ENCODE data around the gene XXYLT1.
"Not testable (repeated sequence)": the region's sequence is repeated elsewhere in the genome, so short reads cannot be mapped to it uniquely, and the experiment has no call there.

The XXYLT1 gene

GRCh38 chr3:195270817-195271409 is at the start of gene XXYLT1:
Gene XXYLT1, minus strand, starts transcription at chr3:195271159. Its CDS starts 101 bp downstream, at chr3:195271058.
- no peaks in the 10 kb centered on the region for H3K9me3 ChIP-seq (replicated peaks in 1 of 11)
- H3K9ac ChIP-seq, result peak within 1 kb of the TSS; percentile 78 to 92 (median 88)
- H3K27me3 ChIP-seq, result no peaks in the 10 kb centered on the region
- peak within 1 kb of the TSS; percentile 43 to 91 (median 86); a peak in 21 of 22 replicates for H3K27ac ChIP-seq
- TF ChIP-seq Cebpa-rat (IDR thresholded peaks at IDR 0.05), result no peak
- H3K4me2 ChIP-seq, result peak within 1 kb of the TSS; percentile 89 to 100 (median 96)
- H4K20me1 ChIP-seq, result peaks cover 0 to 46% (median 22%) of the 10 kb centered on the region in 11 experiments; a peak in 17 of 22 replicates
- H3K4me3 ChIP-seq, result peak within 1 kb of the TSS; percentile 68 to 88 (median 73)
- H3K4me1 ChIP-seq, result peaks cover 29 to 45% (median 34%) of the 10 kb centered on the region in 10 experiments
- H3K36me3 ChIP-seq, result peaks cover 0 to 40% (median 20%) of the 10 kb centered on the region in 11 experiments; a peak in 19 of 22 replicates

- H3K4me2 ChIP-seq, result no peak overlapping the region
- H3K9me3 ChIP-seq (replicated peaks in 1 of 11), result peaks cover 32 to 48% (median 44%) of the 10 kb centered on the region in 11 experiments
- H3K9ac ChIP-seq, result no peak overlapping the region
- TF ChIP-seq Cebpa-rat (IDR thresholded peaks at IDR 0.05), result no peak
- H3K36me3 ChIP-seq, result peaks cover 60 to 95% (median 83%) of the 10 kb centered on the region in 11 experiments
- H3K4me3 ChIP-seq, result peak overlapping the region in 7 of 10 experiments; percentile 3 to 39 (median 35); a peak in 12 of 20 replicates
- no peaks in the 10 kb centered on the region; a peak in 1 of 22 replicates for H3K27me3 ChIP-seq
- H4K20me1 ChIP-seq, result peaks cover 0 to 3% (median 0%) of the 10 kb centered on the region in 11 experiments; a peak in 2 of 22 replicates
- H3K4me1 ChIP-seq, result no peaks in the 10 kb centered on the region
- H3K27ac ChIP-seq, result no peak overlapping the region
Measured at GRCh38 chr3:195319060-195319459, 48.1 kb upstream of the XXYLT1 start.

GRCh38 chr3:195312714-195313113 is 41.8 kb upstream of the XXYLT1 start:
- no peak for TF ChIP-seq Cebpa-rat (IDR thresholded peaks at IDR 0.05)
- no peaks in the 10 kb centered on the region for H3K4me1 ChIP-seq
- no peaks in the 10 kb centered on the region for H3K27me3 ChIP-seq
- no peak overlapping the region for H3K27ac ChIP-seq
- no peak overlapping the region for H3K4me2 ChIP-seq
- no peak overlapping the region for H3K4me3 ChIP-seq
- H3K36me3 ChIP-seq, result peaks cover 18 to 89% (median 59%) of the 10 kb centered on the region in 11 experiments
- no peak overlapping the region for H3K9ac ChIP-seq
- peaks cover 0 to 3% (median 0%) of the 10 kb centered on the region in 11 experiments; a peak in 2 of 22 replicates for H4K20me1 ChIP-seq
- peaks cover 0 to 1% (median 0%) of the 10 kb centered on the region in 11 experiments; a peak in 4 of 22 replicates for H3K9me3 ChIP-seq (replicated peaks in 1 of 11)

GRCh38 chr3:195307711-195308110 is 36.8 kb upstream of the XXYLT1 start:
- Histone ChIP-seq H3K4me2 (no peak overlapping the region), H3K27ac (no peak overlapping the region), H3K36me3 (peaks cover 42 to 92% (median 73%) of the 10 kb centered on the region in 11 experiments), H3K27me3 (no peaks in the 10 kb centered on the region), H3K4me3 (no peak overlapping the region), H3K4me1 (no peaks in the 10 kb centered on the region), H3K9me3 (replicated peaks in 1 of 11) (no peaks in the 10 kb centered on the region), H4K20me1 (peaks cover 0 to 21% (median 0%) of the 10 kb centered on the region in 11 experiments; a peak in 5 of 22 replicates), H3K9ac (no peak overlapping the region)
- no peak for TF ChIP-seq Cebpa-rat (IDR thresholded peaks at IDR 0.05)

DNA sequence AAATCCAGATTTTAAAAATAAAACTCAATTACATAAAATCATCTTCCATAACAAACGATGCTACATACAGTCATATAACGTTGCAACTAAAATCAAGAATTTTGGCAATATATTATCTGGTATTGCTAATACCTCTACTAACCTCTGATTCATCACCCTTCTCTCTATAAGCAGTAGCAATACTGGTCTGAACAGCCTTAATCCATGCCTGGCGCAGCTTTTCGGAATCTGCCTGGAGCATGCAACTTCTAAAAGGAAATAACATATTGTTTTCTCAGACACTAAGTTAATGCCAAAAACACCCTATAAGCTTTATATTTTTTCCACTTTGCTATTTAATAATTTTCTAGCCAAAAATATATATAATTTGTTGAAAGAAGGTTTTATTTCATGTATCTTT is 35.4 kb upstream of the XXYLT1 start:
- H3K27me3 ChIP-seq, result no peaks in the 10 kb centered on the region

DNA sequence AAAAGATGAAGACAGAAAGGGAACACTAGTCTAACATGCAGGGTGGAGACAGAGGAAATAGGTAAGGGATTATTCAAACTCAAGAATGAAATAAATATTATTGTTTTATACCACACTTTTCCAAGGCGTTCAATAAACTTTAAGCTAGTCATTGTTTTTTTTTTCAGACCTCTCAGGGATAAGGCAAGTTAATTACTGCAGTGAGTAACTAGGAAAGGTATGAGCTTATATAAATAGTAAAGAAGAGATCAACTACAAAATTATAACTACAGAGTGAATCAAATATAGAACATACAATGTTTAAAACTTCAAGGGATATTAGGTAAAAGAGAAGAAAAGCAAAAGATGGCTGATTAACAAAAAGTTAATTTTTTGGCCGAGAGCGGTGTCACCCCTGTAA is 31.5 kb upstream of the XXYLT1 start:
- Histone ChIP-seq H3K27ac (no peak overlapping the region), H3K4me2 (no peak overlapping the region), H3K4me1 (no peaks in the 10 kb centered on the region), H3K27me3 (no peaks in the 10 kb centered on the region), H3K9me3 (replicated peaks in 1 of 11) (no peaks in the 10 kb centered on the region), H3K4me3 (no peak overlapping the region), H4K20me1 (peaks cover 0 to 25% (median 0%) of the 10 kb centered on the region in 11 experiments; a peak in 6 of 22 replicates), H3K9ac (no peak overlapping the region), H3K36me3 (peaks cover 82 to 100% (median 93%) of the 10 kb centered on the region in 11 experiments)
- no peak for TF ChIP-seq Cebpa-rat (IDR thresholded peaks at IDR 0.05)

More for the DNA sequence above, 35.4 kb upstream of the XXYLT1 start:
- TF ChIP-seq Cebpa-rat (IDR thresholded peaks at IDR 0.05), result no peak
- peaks cover 0 to 21% (median 0%) of the 10 kb centered on the region in 11 experiments; a peak in 5 of 22 replicates for H4K20me1 ChIP-seq
- no peaks in the 10 kb centered on the region for H3K4me1 ChIP-seq
- H3K36me3 ChIP-seq, result peaks cover 48 to 95% (median 75%) of the 10 kb centered on the region in 11 experiments
- no peak overlapping the region for H3K9ac ChIP-seq
- H3K9me3 ChIP-seq (replicated peaks in 1 of 11), result no peaks in the 10 kb centered on the region
- no peak overlapping the region for H3K27ac ChIP-seq
- no peak overlapping the region for H3K4me3 ChIP-seq
- H3K4me2 ChIP-seq, result no peak overlapping the region

DNA sequence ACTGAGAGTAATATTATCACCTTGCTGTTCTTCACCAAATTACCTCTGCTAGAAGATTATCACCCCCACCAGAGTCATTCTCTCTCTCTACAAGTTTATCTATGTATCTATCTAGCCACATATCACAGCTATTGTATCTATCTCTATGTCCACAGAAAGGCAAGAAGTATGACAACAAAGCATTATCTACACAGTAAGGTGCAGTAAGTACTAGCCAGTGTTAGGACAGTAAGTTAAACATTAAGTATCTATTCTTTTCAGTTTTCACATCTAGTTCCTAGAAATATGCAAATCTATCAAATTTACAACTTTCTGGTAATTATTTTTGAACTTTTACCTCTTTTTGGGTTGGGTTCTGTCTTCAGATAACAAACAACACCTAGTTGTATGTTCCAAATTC is 26.5 kb upstream of the XXYLT1 start:
- no peaks in the 10 kb centered on the region for H3K9me3 ChIP-seq (replicated peaks in 1 of 11)
- no peak overlapping the region for H3K4me2 ChIP-seq
- TF ChIP-seq Cebpa-rat (IDR thresholded peaks at IDR 0.05), result no peak
- no peak overlapping the region for H3K27ac ChIP-seq
- no peaks in the 10 kb centered on the region for H3K27me3 ChIP-seq
- no peak overlapping the region for H3K9ac ChIP-seq
- H3K4me1 ChIP-seq, result peaks cover 0 to 3% (median 1%) of the 10 kb centered on the region in 10 experiments; a peak in 7 of 20 replicates
- peaks cover 84 to 100% (median 95%) of the 10 kb centered on the region in 11 experiments for H3K36me3 ChIP-seq
- H3K4me3 ChIP-seq, result no peak overlapping the region
- peaks cover 0 to 14% (median 0%) of the 10 kb centered on the region in 11 experiments; a peak in 4 of 22 replicates for H4K20me1 ChIP-seq

DNA sequence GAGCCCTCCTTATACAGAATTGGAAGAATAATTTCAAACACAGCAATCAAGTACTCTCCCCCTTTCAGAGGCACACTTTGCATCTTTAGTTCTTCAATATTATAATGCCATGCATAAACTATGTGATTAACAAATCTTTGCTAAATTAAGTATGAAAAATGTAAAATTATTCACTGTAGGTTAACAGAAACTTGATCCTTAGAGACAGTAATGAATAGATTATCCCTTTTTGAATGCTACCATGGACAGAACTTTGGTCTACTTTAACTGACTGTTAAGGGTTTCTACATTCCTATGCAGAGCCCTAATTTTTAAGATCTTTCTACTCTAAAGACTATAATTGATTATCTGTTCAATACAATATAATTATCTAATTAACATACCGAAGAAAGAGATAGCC is 25.7 kb upstream of the XXYLT1 start:
- TF ChIP-seq Cebpa-rat (IDR thresholded peaks at IDR 0.05), result no peak
- Histone ChIP-seq H3K36me3 (peaks cover 84 to 100% (median 95%) of the 10 kb centered on the region in 11 experiments), H3K27me3 (no peaks in the 10 kb centered on the region), H3K27ac (no peak overlapping the region), H4K20me1 (peaks cover 0 to 14% (median 0%) of the 10 kb centered on the region in 11 experiments; a peak in 4 of 22 replicates), H3K4me2 (no peak overlapping the region), H3K4me1 (peaks cover 0 to 11% (median 9%) of the 10 kb centered on the region in 10 experiments; a peak in 10 of 20 replicates), H3K9me3 (replicated peaks in 1 of 11) (no peaks in the 10 kb centered on the region), H3K4me3 (no peak overlapping the region), H3K9ac (no peak overlapping the region)

DNA sequence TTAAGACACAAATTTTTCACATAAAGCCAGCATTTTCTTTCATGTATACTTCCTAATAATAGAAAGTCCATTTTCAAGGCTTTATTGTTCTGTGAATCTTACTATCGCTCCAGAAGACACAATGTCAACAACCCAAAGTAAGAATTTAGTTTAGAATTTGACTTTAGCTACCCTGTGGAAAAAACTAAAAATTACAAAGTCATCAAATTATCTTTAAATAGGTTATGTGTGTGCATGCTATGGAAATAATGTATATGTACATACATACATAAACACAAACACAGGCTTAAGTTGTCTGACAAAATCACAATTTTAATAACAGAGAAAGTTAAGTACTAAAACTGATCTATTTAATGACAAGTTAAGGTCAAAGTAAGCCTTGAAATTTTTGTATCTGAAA is 20.2 kb upstream of the XXYLT1 start:
- Histone ChIP-seq H3K36me3 (peaks cover 94 to 100% (median 98%) of the 10 kb centered on the region in 11 experiments), H3K27ac (no peak overlapping the region), H3K27me3 (no peaks in the 10 kb centered on the region), H3K4me2 (no peak overlapping the region), H3K9me3 (replicated peaks in 1 of 11) (no peaks in the 10 kb centered on the region), H4K20me1 (peaks cover 0 to 5% (median 0%) of the 10 kb centered on the region in 11 experiments; a peak in 3 of 22 replicates), H3K4me3 (no peak overlapping the region), H3K9ac (no peak overlapping the region), H3K4me1 (peaks cover 0 to 12% (median 11%) of the 10 kb centered on the region in 10 experiments; a peak in 10 of 20 replicates)
- TF ChIP-seq Cebpa-rat (IDR thresholded peaks at IDR 0.05), result no peak

- H3K27ac ChIP-seq; H3K9me3 ChIP-seq (replicated peaks in 1 of 11); H3K27me3 ChIP-seq; H3K4me2 ChIP-seq; H3K9ac ChIP-seq; H3K4me3 ChIP-seq; H4K20me1 ChIP-seq: not testable (repeated sequence)
- peaks cover 96 to 100% (median 99%) of the 10 kb centered on the region in 11 experiments for H3K36me3 ChIP-seq
- peaks cover 0 to 12% (median 11%) of the 10 kb centered on the region in 10 experiments; a peak in 10 of 20 replicates for H3K4me1 ChIP-seq
Measured at GRCh38 chr3:195290643-195291042, 19.7 kb upstream of the XXYLT1 start.

Data from BLaER1 treated with 17β-estradiol and CSF1 and Interleukin-3, amounts not matched to agents 10 nM and 100 nM (cell line).